MM.1S (cell line): ENCODE data around the gene CFAP97D1.

Experiments used
- CTCF ChIP-seq: fragments of 300-600 bp; sonication (generic); IDR thresholded peaks from 2 replicates; pipeline ENCODE4 v1.5.1; 2016; ENCODE audit warnings: antibody characterized with exemption, low read length, mixed read lengths
- EZH2 ChIP-seq: fragments of 300-600 bp; sonication (generic); optimal IDR thresholded peaks from 2 replicates; pipeline ENCODE3; 2017; ENCODE audit warnings: low read depth, mild to moderate bottlenecking, antibody characterized with exemption, low read length, mixed read lengths
- EZH2phosphoT487 ChIP-seq: fragments of 300-600 bp; sonication (generic); IDR thresholded peaks from 2 replicates; pipeline ENCODE4 v1.6.1; 2018; ENCODE audit warnings: antibody characterized with exemption, low read length

- TF ChIP-seq CTCF (no peak), EZH2 (no peak), EZH2phosphoT487 (no peak)
Observed at GRCh38 chr17:43770957-43771356, 9.3 kb upstream of the CFAP97D1 start.
